Occipital lobe (tissue), 2 donors: ENCODE measurements around the gene MATN3. TPM values are rescaled to one million over a fixed set of nuclear protein-coding genes. Genes with fewer than 3 reads are reported as not detected.
A peak's percentile ranks its signal among the peaks of the same experiment; 100 is the strongest.

Source experiments
- DNase-seq: peaks from one replicate; lab custom pipeline; 2025; lab: John Stamatoyannopoulos, UW
- total RNA-seq: library from RNA; depleted of rRNA; stranded (reverse); fragments of >200 nt; gene quantifications from one replicate; pipeline ENCODE4 v1.2.3, GENCODE V29; 2014

The MATN3 gene
- total RNA-seq, 1 donor from 2014 or later: 1.1 TPM

DNA sequence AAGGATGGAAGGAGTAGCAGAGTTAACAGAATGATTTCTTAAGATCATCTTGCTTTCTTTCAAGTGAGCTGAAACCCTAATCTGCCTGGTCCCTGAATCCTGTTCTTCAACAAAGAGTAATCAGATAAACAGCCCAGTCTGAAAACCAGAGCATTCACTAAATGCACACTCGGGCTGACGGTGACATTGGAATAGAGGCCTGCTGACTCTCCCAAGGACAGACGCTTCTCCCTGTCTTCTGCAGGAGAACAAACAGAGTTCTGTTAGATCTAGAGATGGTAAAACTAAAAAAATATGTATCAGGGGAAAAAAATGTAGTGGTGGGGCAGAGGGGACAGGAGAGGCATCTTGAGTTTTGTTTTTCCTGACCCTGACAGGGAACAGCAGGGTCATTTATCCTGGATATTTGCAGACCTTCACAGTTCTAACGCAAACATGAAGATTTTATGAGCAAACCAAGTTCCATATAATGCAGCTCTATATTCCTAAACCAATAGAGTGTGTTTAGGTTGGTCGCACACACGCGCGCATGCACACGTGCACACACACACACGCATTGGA is 7.3 kb downstream of the MATN3 start:
- DNase-seq: no peak

DNA sequence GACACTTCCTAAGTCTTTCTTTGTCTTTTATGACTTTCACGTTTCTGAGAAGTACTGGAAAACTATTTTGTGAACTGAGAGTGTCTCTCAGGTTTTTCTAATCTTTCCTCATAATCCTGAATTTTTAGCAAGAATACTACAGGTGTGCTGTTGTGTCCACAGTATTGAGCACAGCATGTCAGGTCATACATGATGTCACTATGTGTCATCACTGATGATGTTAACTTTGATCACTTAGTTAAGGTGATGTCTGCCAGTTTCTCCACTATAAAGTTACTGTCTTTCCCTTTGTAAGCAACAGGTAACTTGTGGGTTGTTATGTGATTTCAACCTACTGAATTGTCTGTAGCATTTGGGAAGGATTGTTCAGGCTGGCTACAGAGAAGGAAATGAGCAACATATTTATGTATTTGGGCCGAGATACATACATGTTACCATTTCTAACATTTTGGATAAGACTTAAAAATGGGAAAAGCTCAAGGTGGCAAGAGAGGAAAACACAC is 11.1 kb downstream of the MATN3 start:
- DNase-seq: no peak

DNA sequence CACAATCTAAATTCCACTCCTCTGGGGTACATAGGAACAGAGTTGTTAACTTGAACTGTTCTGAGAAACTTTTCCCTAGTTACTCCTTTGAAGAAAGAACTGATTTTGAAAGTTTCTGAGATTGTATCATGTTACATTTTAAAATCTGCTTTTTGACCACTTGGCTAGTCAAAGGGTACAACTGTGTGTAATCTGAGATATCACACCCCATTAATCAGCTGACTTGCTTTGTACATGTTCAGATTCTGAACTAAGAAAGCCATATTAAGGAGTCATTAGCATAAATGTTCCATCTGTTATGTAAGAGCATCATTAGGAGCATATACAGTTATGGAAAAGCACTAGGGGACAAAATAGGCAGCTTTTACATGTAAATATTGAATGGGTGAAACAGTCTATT is 18.7 kb downstream of the MATN3 start:
- no peak for DNase-seq

DNA sequence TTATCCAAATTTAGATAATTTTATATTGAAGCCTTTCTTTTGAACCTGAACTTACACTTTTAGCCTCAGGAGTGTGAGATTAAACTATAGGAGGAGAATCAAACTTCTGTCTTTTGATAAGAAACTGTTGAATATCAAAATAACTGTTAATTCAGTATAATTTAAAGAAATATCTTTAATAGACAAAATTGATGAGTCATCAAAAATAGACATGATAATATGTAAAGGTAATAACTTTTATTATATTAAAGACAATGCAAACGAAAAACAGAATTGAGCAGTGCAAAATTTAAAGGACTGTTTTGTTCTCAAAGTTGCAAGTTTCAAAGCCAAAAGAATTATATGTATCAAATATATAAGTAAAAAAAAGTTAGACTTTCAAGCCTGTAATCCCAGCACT is 20.6 kb downstream of the MATN3 start:
- DNase-seq: no peak

DNA sequence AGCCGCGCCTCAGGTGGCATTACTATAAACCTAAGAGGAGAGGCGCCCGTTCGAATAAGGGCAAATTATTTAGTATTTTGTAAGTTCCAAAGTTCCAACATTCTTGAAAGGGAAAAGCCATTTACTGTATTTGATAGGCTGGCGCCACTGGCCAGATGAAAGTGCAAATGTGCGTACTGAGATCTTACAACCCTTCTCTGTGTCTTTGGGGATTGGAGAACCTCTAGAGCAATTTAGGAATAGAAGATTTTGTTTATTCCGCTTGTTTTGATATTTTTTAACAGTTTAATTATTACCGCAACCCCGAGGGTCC is 22.1 kb downstream of the MATN3 start:
- DNase-seq: no peak

DNA sequence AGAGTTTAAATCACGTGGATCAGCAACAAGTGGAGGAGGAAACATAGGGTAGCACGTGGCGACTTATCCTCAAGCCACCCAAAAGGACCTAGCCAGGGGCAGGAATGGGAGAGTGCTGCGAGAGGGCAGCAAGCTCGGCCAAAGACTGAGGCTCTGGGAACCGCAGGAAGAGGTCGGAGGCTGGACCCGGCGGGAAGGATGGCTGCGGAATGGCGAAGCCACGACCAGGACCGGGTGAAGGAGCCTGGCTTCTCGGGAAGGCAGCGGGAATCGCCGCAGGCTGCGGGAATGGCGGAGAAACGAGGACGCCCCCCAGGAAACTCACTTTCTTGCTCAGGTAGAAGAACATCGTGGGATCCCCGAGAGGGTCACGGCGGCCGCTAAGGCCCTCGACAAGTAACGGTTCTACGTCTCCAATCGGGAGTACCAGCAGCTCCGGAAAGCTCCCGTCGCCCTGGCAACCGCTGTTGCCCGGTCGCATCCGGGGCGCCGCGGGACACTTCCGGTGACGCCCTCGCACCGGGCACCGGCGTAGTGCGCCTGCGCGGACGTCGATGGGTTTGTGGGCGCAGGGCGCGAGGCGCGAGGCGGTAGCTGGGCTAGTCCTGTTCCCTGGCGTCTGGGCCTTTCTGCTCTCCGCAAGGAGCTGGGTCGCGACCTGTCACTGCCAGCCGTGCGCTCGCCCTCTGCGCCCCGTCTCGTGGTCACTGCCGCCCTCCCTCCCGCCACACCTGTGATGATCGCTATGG is 22.6 kb downstream of the MATN3 start, which contains the start of gene WDR35:
TSS of gene WDR35 (minus strand) at position 439 of the 749 bp plus-strand sequence. CDS start at position 349, 90 bp downstream.
- DNase-seq: peak; percentile 81

DNA sequence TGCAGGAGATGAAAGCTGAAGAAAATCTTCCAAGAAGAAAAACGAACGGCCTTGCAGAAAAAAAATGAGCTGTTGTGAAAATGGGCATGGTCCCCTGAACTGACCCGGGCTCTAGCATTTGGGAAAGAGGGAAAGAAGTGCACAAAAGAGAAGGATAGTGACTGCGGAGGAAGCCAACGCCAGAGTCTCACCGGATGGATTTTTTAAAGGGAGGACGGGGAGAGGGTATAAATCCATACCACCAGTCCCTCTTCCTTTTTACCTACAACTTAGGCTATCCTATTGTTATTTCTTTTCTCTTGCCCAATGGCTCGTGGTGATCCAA is 23.2 kb downstream of the MATN3 start:
- DNase-seq: no peak

DNA sequence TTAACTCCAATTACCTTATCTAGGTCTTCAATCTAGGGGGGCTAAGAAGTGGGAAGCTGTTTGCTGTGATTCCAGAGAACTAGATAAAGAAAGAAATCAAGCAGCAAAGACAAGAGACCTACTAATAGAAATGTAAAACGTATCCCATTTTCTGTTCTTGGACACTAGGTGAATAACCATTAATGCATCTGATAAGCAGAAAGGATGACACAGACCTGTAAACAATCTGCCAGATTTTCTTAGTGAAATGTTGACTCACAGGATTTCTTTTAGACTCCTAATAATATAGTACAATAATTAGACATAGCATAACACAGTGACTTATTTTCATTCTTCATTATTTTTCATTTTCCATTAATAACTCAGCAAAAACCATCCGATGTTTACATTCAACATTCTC is 23.9 kb downstream of the MATN3 start:
- no peak for DNase-seq

DNA sequence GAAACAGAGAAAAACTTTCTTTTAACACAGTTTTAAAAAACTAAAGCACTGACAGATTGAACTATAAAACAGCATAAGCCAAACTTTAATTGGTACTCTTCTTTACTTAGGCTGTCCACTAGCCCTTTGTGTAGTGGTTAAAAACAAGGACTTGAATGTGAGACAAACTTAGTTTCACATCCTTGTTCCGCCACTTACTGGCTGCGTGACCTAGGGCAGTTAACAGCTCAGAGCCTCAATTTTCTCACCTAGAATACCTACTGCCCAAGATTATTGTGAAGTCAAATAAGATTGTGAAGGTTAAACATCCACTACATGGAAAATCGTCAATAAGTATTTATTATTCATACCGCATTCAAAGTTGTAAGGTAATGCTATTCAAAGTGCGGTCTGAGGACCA is 24.5 kb downstream of the MATN3 start:
- no peak for DNase-seq

DNA sequence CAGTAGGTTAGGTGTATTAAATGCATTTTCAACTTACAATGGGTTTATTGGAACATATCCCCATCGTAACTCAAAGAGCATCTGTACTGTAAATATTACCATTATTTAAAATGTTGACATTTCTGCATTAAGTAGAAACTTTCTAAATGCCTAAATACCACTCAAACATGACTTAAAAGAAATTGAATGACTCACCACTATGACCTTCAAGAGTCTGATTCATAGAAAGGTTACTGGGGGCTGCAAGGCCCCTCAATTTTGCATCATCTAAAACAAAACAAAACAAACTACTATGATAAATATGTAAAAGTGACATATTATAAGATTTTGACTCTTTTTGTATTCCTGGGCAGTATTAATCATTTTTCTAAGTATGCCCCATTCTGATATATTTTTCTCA is 30.2 kb downstream of the MATN3 start:
- no peak for DNase-seq

DNA sequence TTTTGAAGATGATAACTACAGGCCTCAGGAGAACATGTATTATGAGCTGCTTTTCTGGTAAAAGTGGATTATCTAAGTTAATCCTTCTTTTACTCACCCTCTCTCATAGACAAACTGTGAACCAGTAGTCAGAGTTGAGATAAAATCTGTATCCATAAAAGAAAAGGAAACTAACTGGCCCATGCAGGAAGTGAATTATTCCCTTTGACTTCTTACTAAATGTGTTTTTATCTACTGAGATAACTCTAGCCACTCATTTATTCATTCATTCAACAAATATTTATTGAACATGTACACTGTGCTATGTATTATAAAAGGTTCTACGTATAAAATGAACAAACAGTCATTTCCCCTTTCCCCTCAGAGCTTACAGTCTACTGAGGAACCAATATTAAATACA is 32.5 kb downstream of the MATN3 start:
- DNase-seq: no peak

DNA sequence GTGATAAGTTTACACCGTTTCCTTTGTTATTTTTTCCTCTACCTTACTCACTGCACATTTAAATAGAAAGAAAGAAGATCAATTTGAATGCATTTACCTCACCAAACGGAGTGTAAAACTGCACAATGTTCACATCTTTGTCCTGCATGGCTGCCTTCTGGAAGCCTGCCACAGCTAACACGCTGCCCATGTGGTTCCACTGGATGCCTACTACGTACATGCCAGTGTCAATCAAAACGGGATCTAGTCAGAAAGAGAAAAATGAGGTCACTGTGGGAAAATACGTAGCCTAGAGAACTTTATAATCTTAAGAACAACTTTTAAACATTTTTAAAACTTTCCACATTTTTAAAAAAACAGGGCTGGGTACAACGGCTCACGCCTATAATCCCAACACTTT is 39.0 kb downstream of the MATN3 start:
- DNase-seq: no peak

DNA sequence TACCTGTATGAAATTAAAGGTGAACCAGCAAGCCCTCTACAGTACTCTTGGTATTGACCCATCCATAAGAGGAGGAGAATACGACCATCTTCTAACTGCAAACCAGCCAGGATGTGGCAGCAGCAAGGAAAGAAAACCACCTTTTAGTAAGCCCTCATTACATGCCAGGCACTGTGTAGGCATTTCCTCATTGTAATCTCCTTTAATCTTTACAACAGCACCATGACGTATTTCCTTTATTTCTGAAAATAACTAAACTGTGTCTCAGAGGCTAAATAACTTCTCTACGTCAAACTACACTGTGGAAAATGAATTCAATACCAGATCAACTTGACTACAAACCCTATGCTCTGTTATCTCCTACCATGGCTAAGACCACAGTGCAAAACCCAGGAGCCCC is 40.8 kb downstream of the MATN3 start:
- no peak for DNase-seq

DNA sequence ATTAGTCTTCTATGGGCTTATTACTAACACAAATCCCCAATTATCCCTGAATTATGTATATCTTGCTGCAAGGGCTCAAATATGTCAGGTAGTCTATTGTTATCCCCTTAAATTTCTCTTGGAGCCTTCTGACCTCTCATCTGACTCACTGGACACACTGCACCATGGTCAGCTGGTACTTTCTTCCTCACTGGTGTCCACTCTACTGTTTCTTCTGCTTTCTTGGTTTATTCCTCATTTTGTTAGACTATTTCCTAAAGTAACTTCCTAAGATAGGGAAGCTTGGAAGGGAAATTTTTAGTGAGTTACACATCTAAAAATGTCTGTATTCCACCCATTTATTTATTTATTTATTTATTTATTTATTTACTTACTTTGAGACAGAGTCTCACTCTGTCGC is 49.1 kb downstream of the MATN3 start:
- DNase-seq: no peak

DNA sequence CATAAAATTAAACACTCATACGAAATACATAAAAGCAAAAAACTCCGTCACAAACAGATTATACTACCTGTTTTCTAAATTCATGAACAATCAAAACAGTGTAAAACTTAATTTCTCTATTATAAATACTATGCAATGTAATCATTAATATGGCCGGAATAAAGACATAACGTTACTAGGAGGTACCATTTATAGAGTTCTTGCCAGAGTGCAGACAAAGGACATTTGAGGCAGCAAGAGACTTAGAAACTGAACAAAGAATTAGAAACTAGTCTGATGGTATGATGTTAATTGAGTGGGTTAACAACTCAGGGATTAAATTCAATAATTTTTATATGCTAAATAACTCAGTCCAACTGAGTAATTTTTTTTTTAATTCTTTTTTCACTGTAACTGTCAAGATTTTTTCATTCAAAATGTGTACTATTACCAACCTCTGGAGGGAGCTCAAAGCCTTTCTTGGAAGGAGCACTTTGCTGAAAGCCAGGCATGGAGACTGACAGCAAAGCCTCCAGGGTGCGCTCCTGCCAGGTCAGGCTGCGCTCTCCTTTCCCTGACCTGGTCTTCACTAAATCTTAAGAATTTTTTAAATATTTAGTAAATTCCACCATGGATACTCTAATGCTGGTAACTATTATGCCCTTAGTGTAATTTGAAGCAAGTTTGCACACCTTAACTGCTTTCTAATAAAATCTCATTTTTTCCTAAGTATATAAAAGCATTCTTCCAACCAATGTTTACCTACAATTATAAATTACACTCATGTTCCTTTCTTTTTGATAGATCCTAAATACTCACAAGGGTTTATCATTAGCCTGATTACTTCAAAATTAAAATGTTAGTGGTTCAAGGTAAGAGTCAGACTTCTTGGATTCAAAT is 56.7 kb downstream of the MATN3 start:
- DNase-seq: peak; percentile 1

DNA sequence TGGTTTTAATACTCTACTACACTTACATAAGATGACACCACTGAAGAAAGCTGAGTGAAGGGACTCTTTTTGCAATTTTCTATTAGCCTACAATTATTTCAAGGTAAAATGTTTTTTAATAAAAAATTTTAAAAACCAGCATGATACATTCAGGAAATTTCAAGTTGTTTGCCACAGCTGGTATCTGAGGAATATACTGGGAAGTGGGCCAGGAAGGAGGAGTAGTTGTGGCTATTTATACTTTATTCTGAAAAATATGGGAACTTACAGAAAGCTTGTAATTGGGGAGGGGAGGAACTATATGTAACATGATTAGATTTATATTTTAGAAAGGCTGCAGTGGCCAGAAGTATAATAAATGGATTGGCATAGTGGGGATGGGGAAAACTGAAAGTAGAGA is 63.4 kb downstream of the MATN3 start:
- DNase-seq: no peak

DNA sequence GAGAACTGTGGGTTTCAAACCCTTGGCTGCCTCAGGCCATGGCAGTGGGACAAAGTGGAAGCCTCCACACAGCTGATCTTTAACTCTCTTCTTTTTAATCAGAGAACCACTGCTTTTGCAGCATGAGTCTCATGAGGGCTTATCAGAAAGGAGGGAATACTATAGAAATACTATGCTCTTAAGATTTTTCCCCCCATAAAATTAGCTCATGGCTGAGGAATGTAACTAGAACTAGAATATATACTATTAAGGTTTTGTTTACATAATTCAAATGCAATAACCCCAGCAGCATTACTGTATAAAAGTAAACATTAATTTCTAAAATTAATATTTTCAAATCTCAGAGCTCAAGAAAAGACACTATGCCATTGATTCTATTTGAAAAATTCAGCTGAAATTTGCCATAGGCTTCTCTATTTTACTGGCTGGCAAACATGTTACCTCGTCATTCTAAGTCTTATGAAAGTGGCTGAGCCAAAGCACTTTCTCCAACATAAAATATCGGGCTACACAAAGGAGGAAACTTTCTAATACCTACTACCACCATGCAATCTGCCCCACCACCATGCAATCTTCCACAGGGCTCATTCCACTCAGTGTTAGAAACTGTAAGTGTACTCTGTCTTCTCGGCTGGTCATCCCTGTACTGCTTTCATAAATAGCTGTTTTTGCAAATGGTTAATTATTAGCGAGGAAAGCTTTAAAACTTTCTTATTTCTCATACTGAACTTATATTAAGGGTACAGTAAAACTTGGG is 65.1 kb downstream of the MATN3 start:
- DNase-seq: no peak

DNA sequence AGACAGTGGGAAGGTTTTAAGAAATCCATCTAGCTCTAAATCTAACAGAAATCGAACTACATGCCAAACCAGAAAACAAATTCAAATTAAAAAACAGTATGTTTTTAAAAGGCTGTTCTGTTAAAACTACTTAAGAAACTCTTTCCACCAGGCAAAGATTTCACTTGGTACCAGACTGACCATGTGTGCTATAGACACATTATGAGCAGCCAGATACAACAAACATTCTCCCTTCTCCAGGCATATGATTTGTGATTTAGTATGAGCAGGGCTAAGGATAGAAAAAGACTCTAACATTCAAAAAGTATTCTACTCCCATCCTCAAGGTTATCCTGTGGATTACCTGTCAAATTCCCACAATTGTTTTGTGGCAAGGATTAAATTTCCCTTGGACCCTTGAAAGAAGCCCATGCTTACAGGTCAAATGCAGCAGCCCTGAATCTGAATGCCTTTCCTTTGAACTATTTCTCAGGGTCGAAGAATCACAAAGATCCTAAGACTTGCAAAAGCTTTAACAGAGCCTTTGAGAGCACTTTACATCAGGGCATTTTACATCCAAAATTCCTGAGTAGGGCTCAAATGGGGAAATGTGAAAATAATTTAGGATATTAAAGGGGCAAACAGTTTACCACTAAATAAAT is 68.1 kb downstream of the MATN3 start:
- no peak for DNase-seq

DNA sequence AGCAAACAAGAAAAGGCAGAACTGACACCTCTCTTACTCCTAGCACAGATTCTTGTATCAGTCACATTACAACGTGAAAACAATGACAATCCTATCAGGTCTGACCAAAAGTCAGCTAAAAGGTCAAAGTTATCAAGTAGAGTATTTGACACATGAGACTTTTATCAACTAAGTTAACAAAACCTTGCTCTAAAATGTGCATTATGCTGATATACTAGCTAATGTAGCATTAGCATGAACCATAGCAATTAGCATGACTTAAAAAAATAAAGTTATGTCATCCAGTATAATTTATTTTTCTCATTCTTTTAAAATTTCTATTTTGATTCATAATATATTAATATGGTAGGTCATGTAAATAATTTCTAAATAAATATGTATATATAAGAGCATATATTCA is 69.3 kb downstream of the MATN3 start:
- DNase-seq: no peak

DNA sequence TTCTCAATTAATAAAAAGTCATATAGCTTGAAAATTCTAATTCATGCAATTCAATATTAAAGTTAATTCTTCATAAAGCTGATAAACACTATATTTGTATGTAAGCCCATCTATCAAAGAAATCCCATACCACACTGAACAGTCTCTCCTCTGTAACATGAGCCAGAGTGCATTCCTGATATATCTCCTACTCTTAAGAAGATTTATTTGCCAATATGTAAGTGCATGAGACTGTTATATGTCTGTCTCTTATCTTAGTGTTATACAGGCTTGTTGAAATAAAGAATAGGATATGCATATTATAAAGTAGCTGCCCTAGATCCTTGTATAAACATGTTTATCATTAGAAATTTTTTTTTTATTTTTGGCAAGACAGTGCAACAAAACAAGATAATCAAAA is 70.3 kb downstream of the MATN3 start:
- no peak for DNase-seq
